HG02571 (cell line): ENCODE results near the gene CD34.
"Not testable (repeated sequence)": the region's sequence is repeated elsewhere in the genome, so short reads cannot be mapped to it uniquely, and the experiment has no call there.

Experiments used
- ATAC-seq: cut with Tn5 transposase; IDR thresholded peaks from one replicate; pipeline ENCODE4 v1.9.1; 2021; ENCODE audit warnings: mild to moderate bottlenecking, moderate library complexity; ENCODE audit not compliant: unreplicated experiment

The CD34 gene

DNA sequence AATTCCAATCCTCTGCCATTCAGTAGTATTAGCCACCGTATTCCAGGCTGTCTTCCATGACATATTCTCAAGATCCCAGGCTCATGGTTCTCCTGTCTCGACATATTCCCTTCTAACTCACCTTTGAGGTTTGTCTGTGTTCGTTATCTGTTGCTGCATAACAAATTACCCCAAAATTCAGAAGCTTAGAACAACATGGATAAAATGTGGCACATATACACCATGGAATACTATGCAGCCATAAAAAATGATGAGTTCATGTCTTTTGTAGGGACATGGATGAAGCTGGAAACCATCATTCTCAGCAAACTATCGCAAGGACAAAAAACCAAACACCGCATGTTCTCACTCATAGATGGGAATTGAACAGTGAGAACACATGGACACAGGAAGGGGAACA, 33.0 kb downstream of the CD34 start:
- not testable (repeated sequence) for ATAC-seq

DNA sequence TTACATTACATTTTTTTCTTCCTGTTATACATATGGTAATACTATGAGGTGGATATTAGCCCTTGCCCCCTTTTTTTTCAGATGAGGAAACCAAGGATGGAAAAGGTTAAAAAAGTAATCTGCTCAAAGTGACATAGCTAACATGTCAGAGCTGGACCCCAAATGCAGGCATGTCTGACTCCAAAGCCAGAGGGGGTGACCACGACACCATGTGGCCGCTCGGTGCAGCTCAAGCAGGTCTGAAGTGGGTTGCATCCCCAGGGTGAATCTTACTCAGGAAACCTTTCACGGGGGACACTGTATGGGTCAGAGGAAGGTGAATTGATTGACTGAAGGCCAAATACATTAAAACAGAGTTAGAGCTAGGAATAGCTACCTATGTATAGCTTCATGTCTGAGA, 34.8 kb downstream of the CD34 start:
- ATAC-seq, result no peak

DNA sequence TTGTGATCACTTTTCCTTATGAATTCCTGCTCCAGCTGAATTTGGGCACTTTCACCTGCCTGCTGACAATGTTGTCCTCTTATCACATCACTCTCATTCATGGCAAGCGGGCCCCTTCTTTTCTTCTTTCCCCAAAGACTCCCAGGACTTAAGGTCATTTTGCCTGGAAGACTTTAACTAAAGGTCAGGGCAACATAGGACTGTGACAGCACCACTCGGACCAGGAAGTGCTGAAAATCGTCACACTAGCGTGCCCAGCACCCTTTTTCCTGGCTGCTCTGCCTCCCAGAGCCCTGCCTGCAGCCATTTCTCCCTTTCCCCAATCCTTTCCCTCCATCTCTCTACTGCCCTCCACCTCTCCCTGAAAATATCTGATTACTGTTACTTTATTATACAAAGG, 35.4 kb downstream of the CD34 start:
- no peak for ATAC-seq

DNA sequence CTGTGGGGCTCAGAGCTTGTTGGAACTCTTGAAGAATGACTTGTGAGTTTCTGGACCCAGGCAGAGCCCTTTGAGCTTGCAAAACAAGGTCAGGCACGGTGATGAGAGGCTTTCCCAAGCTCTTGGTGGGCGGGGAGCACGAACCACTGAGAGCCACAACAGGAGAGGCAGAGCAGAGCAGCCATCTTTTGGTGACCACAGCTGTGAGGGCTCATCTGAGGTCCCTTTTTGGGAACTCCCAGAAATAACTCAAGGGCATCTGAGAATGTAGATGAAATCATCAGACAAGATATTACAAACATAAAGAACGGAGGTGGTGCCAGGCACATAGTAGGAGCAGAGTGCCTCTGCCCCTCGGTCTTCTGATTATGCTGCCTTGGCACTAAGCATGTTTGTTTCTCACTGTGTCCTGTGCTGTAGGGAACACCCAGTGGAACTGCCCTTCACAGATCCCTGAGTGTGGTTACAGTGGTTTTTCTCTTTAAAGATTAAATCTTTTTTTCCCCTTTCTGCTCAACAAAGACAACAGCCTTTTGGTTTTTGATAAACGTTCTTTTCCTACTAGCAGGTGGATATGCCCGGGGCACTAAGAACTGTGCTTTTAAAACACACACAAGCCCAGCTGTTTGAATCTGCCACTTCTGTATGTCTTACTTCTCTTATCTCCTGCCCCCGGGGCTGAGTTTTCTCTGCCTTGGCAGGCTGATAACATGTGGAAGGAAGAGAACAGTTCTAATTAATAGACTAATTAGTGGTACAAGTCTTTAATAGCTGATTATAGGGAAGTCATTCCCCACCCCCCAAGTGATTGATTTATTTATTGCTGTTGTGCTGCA, 37.7 kb downstream of the CD34 start:
- no peak for ATAC-seq

DNA sequence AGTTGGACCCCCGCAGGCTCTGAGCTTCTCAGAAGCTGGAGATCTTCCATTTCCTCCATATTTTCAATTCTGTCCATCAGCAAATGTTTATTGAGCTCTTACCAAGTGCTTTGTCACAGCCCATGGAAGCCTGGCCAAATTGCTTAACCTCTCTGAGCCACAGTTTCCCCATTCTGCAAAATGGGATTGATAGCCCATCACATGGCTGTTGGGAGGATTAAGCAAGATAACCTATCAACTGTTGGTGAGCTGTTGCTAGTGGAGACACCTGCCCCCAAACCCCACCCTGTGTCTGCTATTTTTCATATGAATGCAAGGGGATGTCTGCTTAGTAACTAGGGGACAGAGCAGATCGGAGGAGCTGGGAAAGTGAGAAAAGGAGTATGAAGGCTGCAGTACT, 38.3 kb downstream of the CD34 start:
- ATAC-seq, result no peak

DNA sequence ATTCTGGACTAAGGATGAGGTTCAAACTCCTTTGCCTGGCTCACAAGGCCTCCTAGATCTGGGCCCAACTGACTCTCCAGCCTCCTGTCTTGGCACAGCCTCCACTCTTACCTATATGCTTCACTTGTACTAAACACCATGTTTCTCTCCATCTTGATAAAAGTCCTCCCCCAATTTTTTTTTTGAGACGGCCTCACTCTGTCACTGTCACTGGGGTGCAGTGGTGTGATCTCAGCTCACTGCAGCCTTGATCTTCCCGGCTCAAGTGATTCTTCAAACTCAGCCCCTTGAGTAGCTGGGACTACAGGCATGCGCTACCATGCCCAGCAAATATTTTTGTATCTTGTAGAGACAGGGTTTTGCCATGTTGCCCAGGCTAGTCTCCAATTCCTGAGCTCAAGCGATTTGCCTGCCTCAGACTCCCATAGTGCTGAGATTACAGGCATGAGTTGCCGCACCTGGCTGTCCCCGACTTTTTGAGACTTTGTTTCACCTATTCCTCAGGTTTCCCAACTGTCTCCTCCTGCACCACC, 39.7 kb downstream of the CD34 start:
- ATAC-seq, result no peak

DNA sequence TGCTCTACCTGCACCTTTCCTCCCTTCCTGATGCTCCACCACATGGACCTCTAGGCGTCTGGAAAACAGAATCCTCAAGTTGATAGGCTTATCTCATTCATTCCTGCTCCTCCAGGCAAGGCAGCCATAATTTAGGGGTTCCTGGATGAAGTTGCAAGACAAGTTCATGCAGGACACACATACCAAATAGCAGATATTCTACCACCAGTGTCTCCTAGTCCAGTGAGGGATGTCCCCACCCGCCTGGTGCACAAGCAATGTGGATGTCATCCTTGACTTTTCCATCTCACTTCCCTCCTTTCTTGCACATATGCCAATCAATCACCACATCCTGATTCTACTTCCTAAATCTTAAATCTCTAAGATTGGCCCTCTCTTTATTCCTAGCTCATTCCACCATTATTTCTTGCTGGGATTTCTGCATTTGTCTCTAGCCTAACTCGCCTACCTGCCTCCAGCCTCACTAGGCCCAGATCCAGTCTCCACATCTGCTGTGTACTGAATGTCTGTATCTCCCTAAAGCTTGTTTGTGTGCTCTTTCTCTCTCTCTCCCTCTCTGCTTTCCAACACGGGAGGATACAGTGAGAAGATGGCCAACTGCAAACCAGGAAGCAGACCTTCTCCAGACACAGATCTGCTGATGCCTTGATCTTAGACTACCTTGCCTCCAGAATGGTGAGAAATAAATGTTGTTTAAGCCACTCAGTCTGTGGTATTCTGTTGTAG, 40.5 kb downstream of the CD34 start:
- ATAC-seq, result no peak

DNA sequence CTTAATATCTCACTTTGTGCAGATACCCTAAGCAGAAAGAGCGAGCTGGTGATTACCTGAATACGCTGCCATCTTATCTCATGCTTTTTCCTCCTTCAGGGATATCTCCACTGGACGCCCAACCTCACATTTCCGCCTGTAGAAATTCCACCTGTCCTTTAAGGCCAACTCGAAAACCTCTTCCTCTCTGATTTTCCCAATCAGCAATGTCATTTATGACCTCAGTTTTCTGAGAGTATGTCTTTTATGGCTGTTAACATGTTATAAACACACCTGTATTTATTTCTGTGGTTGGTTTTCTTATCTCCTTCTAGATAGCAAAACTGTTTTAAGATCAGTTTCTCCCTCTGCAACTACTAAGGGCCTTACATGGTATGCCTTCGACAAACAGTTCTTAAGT, 41.1 kb downstream of the CD34 start:
- no peak for ATAC-seq

DNA sequence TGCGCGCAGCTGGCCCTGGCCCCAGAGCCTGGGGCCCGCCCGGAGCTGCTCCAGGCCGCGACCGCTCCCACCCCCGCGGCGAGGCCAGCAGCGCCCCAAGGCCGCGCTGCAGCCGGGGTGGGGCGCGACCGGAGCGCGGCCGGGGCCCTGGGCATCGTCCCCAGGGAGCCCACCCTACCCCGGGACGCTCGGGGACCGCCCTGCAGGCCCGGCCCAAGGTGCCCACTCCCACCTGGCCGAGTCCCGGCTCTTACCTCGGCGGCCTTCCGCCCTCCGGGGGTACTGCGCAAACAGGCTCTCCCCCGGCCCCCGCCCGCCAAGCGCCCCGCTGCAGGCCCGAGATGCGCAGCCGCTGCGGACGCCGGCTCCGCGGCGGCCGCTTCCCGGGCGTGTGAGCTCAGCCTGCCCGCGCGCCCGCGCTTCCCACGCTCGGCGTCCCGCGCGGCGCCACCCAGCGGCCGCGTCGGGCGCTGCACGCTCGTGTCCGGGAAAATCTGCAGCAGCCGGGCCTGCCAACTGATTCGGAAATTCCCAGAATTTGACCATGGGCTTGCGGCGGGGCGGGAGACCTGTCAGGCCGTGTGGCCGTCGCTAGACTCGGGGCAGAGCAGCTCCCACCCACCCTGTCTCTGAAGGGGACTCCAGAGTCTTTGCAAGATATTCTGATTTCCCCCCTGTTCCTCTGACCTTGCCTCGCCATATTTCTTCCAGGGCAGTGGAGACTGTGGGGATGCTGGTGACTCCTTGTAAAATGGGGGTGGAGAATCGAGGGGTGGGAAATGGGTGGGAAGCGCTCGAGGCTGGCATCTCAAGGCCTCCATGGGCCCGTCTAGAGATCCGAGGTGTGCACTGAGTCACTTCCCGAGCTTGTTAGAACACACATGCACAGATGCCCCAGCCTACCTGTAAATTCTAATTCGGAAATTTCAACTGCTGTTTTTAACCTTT, 41.9 kb downstream of the CD34 start:
- peak; percentile 57 for ATAC-seq

DNA sequence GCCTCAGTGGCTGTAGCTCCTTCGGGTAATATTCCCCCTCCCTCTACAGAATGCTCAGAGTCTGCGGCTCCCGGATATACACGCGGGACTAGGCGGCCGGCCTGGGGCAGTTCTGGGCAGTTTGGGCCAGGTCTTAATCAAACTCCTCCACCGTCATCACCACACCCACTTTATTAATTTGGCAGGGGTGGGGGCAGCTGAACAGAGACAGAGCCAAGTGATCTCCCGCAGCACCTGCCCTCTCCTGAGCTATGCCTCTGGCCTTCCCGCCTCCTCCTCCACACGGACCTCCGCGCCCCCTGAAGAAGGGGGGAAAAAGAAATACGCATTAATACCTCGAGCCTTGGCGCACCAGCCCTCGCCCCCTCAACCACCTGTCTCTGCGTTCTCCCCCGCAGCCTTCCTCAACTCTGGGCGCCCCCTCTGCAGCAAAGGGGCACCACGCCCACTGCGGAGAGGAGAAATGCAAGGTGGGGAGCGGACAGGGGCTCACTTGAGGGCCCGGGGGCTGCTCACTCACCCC, 42.6 kb downstream of the CD34 start:
- ATAC-seq, result peak; percentile 7

DNA sequence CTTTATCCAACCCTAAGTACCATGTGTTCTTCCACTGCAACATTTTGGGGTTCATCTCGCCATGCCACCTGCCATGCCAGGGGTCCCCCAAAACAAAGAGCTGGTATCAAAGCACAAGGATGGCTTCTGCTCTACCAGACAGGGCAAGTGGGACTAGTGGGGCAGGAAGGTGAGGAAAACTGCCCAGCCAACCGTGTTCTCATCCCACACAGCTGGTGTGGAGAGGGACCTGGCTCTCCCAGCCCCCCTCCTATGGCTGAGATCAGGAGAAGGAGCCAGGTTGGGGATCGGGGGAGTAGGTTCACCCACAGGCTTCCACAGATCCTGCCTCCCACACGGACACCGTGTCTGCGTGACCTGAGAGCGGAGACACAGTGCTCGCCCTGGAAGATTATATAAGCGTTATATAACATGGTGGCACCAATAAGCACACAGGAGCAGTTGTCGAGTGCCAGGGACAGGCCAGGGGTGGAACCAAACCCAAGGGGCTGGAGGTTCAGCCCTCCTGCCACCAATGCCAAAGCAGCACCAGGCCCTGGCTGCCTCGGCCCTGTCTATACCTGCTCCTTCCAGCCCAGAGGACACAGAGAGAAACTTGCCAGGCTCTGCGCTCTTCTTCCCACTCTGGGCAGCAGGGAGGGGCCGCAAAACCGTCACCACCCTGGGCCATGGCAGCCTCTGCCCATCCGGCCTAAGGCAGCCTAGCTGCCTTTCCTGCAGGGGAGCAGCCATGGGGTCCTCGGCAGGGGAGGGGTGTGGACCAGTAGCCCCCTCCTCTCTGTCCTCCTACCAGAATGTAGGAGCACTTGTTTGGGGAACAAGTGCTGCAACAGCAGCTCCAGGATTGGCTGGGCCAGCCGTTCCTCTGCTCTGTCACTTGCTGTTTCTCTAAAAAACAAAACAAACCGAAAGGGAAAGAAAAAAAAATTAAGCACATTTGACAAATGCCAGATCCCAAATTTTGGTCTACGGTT, 43.5 kb downstream of the CD34 start:
- no peak for ATAC-seq

DNA sequence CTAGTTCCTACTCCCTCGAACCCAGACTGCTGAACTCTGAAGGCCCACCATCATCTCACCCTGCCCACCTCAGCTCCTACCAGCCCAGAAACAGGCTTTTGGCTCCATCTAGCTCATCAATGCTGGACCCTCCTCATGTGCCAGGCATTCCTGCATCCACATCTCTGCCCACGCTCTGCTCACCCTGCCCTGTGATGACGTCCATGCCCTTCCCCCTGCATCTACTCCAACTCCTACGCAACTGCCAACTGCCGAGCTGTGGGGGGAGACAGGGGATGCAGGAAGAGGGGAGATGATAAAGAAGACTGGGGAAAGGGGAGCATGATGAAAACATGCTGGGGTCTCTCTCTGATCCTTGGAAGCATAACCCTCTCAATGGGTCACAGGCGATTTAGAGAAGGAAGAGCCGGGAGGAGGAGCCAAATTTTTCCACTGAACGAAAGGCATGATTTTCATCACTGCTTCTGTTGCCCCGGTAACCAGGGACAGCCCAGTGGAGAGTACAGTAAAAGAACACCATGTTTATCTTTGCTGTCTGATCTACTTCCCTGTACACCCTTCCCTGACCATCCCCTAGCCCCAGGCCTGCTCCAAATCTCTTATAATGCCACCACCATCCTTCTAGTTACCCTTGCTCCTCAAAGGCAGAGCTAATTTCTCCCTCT, 44.3 kb downstream of the CD34 start:
- ATAC-seq, result no peak

DNA sequence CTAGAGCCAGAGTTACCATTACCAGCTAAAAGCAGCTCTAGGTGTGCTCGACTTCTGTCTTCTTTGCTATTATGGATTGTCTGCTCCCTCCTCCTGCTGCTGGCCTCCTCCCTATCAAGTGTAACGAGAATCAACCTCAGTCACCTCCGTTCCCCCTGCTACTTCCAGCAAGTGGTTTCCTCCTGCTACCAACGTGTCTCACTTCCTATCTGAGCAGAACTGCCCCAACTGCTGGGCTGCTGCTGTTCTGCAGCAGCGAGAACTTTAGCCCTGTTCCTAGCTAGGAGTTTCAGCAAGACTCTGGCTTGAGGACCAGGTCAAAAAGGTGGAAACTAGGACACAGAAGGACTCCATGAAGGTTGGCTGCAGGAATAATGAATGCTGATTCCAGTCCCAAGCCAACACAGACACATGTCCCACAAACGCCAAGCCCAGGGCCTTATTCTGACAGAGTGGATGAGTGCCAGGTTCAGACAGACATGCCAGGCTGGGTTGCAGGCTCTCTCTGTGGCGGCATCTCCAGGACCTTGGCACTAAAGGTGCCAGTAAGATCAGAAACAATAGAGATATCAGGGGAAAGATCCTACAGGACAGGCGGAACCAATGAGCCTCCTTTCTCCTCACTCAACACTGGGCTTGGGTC, 46.9 kb downstream of the CD34 start:
- no peak for ATAC-seq

DNA sequence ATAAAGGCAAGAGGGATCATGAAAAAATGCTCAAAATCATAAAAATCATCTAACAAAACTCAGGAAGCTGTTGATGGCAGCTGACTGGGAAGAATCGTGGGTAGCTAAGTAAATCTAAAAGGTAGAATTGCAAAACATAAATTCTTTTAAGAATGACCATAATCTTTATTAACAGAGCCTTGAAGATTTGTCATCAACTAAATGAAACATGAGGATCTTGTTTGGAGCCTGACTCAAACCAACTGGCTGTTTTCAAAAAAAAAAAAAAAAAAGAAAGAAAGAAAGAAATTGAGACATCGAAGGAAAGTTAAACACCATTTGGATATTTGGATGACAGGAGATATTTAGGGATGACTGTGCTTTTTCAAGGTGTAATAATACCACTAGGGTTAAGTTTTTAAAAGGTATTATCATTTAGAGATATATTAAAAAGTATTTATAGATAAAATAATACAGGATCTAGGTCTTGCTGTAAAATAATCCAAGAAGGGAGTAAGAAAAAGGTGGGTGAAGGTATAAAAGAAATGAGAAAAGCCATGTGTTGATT, 48.6 kb downstream of the CD34 start:
- ATAC-seq, result no peak

DNA sequence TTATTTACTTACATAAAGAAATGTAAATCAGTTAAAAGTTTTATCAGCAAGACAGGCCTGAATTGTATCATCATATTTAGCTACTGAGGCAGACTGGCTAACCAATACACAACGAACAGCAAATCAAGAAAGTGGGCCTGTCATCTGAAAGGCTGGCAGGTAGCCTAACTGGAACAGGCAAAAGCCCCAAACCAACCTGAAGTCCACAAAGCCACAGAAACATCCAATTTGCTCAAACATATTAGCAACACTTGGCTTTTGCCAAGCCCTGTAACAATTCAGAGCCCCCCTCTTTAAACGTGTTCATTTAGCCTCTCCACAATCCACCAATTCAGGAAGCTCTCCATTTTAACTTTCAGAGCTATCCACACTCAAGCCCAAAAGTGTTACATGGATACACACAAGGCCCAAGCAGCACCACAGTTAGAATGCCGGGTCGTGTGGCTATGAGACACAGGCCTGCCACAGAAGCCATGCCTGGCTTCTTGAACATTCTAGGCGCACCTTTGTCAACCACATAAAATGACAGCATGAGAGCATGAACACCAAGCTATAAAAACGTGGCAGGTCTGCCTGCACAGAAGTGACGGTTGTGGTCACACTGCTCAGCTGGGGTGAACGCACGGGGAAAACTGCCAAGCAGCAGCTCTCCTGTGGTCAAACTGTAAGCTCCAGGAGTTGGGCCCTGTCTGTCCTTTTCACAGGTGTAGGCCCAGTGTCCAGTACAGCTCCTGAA, 49.3 kb downstream of the CD34 start:
- no peak for ATAC-seq

DNA sequence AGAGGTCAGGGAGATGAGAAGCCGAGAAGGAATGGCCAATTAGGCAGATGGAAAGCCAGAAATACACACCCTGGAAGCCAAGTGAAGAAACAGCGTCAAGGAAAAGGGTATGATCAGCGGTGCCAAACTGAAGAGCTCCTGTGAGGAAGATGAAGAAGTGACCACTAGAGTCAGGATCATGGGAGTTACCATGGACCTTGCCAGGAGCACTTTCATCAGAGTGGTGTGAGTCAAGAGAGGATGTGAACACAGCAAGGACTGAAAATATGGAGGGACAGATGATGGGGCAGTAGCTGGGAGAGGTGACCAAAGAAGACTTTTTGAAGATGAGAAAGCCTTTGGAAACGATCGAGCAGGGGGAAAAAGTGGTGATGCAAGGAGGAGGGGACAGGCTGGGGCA, 50.4 kb downstream of the CD34 start:
- no peak for ATAC-seq

DNA sequence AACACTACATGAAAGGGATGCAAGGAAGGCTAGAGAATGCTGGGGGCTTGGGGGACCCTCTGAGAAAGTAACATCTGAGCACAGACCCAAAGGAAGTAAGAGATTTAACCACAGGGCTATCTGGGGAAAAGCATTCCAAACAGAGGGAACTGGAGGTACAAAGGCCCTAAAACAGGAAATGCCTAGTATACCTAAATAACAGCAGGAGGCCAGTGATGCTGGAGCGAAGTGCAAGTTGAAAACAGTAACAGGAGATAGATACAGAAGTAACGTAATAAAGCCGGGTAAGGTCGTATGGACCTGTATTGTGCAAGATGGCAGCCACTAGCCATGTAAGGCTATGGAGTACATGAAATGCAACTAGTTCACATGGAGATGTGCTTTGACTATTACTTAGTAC, 52.1 kb downstream of the CD34 start:
- no peak for ATAC-seq

DNA sequence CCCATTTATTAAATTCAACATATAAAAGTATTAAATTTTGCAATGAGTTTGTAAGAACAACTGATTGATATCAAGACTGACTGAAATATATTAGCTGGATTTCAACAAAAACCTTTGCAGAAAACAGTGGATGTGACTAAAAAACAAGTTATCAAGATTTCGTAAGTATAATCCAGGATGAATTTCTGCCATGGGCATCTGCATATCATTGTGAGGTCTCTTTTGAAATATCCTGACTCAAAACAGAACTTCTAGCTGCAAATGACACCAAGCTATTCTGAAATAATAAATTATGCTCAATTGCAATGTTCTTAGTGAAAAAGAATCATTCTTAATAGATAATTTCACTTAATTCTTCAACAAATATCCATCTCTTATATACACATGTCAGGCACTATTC, 52.6 kb downstream of the CD34 start:
- no peak for ATAC-seq
